HG03571 (cell line): ENCODE data around the gene ANKRD33.

Experiments used
- ATAC-seq: cut with Tn5 transposase; IDR thresholded peaks from one replicate; pipeline ENCODE4 v1.9.1; 2021; ENCODE audit not compliant: unreplicated experiment

The ANKRD33 gene

GRCh38 chr12:51938726-51939125, 50.8 kb downstream of the ANKRD33 start:
- ATAC-seq: no peak

GRCh38 chr12:51941011-51941581, 53.2 kb downstream of the ANKRD33 start:
- ATAC-seq: no peak
